T-cell (primary cell): ENCODE results near the gene LYSMD3. TPM values are rescaled to one million over a fixed set of nuclear protein-coding genes. Genes with fewer than 3 reads are reported as not detected.

Source experiments
- ATAC-seq, 4 experiments: fragments of 200-7000 bp in 3 of 4; fragments of 150-1000 bp in 1 of 4; cut with Tn5 transposase; replicated peaks in 1 of 4; 1 replicate in 3 of 4; 2 replicates in 1 of 4; pipeline ENCODE4 v1.10.0; 2021; ENCODE audit warnings: moderate library complexity in 3 of 4, mild to moderate bottlenecking in 2 of 4, moderate number of reproducible peaks in 1 of 4
- CTCF ChIA-PET, 2 donors: fragments of 300-600 bp; sonication (Branson Sonifier 250); formaldehyde crosslinking; loops; one replicate each; lab custom pipeline; 2022; ENCODE audit warnings: antibody characterized with exemption in 2 of 2; lab: Charles Lee
- POLR2A ChIA-PET, 2 donors: fragments of 300-600 bp; sonication (Branson Sonifier 250); formaldehyde crosslinking; loops; one replicate each; lab custom pipeline; 2022; ENCODE audit warnings: antibody characterized with exemption in 2 of 2; lab: Charles Lee
- DNase-seq, 35 experiments: peaks; one replicate each; pipeline versions ENCODE4 v3.0.0 to v3.0.0-alpha.2; 2013 to 2023
- H3K27ac ChIP-seq: one replicate; pipeline ENCODE4 v1.5.1; 2013; ENCODE audit warnings: low read length
- H3K27me3 ChIP-seq, 2 experiments: replicated peaks in 1 of 2; 1 replicate in 1 of 2; 2 replicates in 1 of 2; pipeline versions ENCODE4 v1.6.1 to v1.7.0; 2013; ENCODE audit warnings: low read length in 1 of 2, mixed read lengths in 1 of 2; ENCODE audit not compliant: control insufficient read depth in 2 of 2, insufficient read depth in 2 of 2; ENCODE audit errors: extremely low read depth in 1 of 2
- H3K36me3 ChIP-seq, 2 donors: 1 replicate in 1 of 2; 2 replicates in 1 of 2; pipeline versions ENCODE4 v1.6.1 to v1.7.0; 2013; ENCODE audit warnings: low read length in 1 of 2; ENCODE audit not compliant: control insufficient read depth in 2 of 2, insufficient read depth in 1 of 2; ENCODE audit errors: extremely low read depth in 1 of 2
- H3K4me1 ChIP-seq, 2 experiments: 1 replicate in 1 of 2; 2 replicates in 1 of 2; pipeline versions ENCODE4 v1.6.1 to v1.7.0; 2013; ENCODE audit warnings: low read length in 2 of 2, mixed read lengths in 1 of 2; ENCODE audit not compliant: insufficient read depth in 2 of 2, control insufficient read depth in 1 of 2; ENCODE audit errors: extremely low read depth in 1 of 2
- H3K4me3 ChIP-seq, 2 donors: 1 replicate in 1 of 2; 2 replicates in 1 of 2; pipeline versions ENCODE4 v1.5.1 to v1.7.0; 2013; ENCODE audit warnings: mild to moderate bottlenecking in 2 of 2, low read length in 1 of 2, moderate library complexity in 1 of 2; ENCODE audit not compliant: control insufficient read depth in 1 of 2; ENCODE audit errors: extremely low read depth in 1 of 2
- H3K9me3 ChIP-seq: 2 replicates; pipeline ENCODE4 v1.7.0; 2013
- H3K27ac Mint-ChIP-seq, 2 donors: one replicate each; pipeline ENCODE4 v1.8.0; 2020 to 2021; ENCODE audit warnings: mild to moderate bottlenecking in 2 of 2, mixed read lengths in 2 of 2
- H3K27me3 Mint-ChIP-seq, 2 donors: one replicate each; pipeline ENCODE4 v1.8.0; 2021 to 2022; ENCODE audit warnings: mixed read lengths in 2 of 2
- H3K36me3 Mint-ChIP-seq: one replicate; pipeline ENCODE4 v1.8.0; 2021; ENCODE audit warnings: mixed read lengths
- H3K4me1 Mint-ChIP-seq, 3 donors: one replicate each; pipeline ENCODE4 v1.8.0; 2020 to 2022; ENCODE audit warnings: mixed read lengths in 3 of 3, mild to moderate bottlenecking in 1 of 3
- H3K4me3 Mint-ChIP-seq, 3 donors: one replicate each; pipeline ENCODE4 v1.8.0; 2020 to 2022; ENCODE audit warnings: mild to moderate bottlenecking in 3 of 3, mixed read lengths in 3 of 3, moderate library complexity in 3 of 3
- H3K9me3 Mint-ChIP-seq, 3 donors: one replicate each; pipeline ENCODE4 v1.8.0; 2020 to 2022; ENCODE audit warnings: mixed read lengths in 3 of 3
- WGBS: methylation state at CpG from one replicate; pipeline ENCODE4 v1.1.5; 2013; ENCODE audit warnings: missing lambda C conversion rate; ENCODE audit not compliant: insufficient coverage; 5-methylcytosine and 5-hydroxymethylcytosine counted together
- total RNA-seq, 35 experiments: library from RNA in 6 of 35; stranded (reverse) in 6 of 35; fragments of 120-200 nt in 1 of 35; gene quantifications; one replicate each; pipeline versions ENCODE4 v1.2.1 to v1.2.4 and lab custom pipeline; 2013 to 2026

Gene LYSMD3
- total RNA-seq, 5 donors from 2014 or later (not counting 1 experiment from before 2014, with no cell fraction given): 18.4 to 28.9 (median 21.5) TPM

DNA sequence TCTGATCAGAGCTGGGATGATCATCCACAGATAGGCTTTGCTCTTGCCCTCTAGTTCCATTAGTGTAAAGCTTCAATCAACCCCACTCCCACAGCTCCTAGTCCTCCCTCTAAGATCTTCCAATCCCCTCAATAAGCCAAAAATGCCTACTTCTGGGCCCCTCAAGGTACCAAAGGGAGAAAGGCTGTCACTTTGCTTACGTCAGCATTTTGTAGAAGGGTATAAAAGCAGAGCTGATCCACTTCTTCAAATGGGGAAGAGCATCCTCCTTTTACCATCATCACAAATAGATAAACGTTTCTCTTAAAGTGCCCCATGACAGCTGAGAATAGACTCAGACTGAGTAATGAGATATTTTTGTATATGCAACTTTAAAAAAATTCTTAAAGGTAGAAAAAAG is 16.1 kb upstream of the LYSMD3 start:
- CTCF ChIA-PET: no interaction called here

DNA sequence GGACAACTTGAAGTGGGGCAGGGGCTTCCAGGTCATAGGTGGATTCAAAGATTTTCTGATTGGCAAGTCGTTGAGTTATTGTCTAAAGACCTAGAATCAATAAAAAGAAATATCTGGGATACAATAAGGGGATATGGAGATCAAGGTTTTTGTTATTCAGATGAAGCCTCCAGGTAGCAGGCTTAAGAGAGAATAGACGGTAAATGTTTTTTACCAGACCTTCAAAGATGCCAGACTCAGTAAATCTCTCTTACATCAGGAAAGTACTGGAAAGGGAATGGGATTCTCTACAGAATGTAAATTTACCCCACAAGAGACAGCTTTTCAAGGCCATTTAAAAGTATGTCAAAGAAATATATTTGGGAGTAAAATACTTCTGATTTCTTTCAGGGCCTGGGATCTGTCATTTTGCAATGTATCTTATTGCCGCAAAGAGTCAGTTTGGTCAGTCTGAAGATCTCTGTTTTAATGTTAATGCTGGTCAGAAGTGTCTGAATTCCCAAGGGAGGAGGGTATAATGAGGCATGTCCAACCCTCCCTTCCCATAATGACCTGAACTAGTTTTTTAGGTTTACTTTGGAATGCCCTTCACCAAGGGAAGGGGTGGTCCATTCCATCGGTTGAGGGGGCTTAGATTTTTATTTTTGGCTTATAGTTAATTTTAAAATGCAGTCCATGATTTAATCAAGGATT is 13.6 kb upstream of the LYSMD3 start:
- POLR2A ChIA-PET: no interaction called here
- ATAC-seq (no peak), DNase-seq (no peak)
- H3K9me3 Mint-ChIP-seq: no peaks in the 10 kb centered on the region
- H3K4me1 Mint-ChIP-seq: no peaks in the 10 kb centered on the region
- no peak overlapping the region for H3K27ac ChIP-seq
- no peaks in the 10 kb centered on the region for H3K36me3 ChIP-seq
- no CpG with 5 or more reads among the region's 4 CpGs for WGBS
- no peaks in the 10 kb centered on the region for H3K36me3 Mint-ChIP-seq
- H3K4me1 ChIP-seq: no peaks in the 10 kb centered on the region
- no peak overlapping the region for H3K27ac Mint-ChIP-seq
- CTCF ChIA-PET: no interaction called here
- no peak overlapping the region for H3K4me3 Mint-ChIP-seq
- no peak overlapping the region for H3K4me3 ChIP-seq
- no peaks in the 10 kb centered on the region for H3K9me3 ChIP-seq
- H3K27me3 Mint-ChIP-seq: peaks cover 26 to 35% of the 10 kb centered on the region in 2 donors
- H3K27me3 ChIP-seq: no peaks in the 10 kb centered on the region

More for the DNA sequence above, 16.1 kb upstream of the LYSMD3 start:
- Mint-ChIP-seq H3K36me3 (no peaks in the 10 kb centered on the region), H3K9me3 (no peaks in the 10 kb centered on the region), H3K4me1 (no peaks in the 10 kb centered on the region), H3K27me3 (peaks cover 26% of the 10 kb centered on the region in 2 donors), H3K4me3 (no peak overlapping the region), H3K27ac (no peak overlapping the region)
- Histone ChIP-seq H3K27ac (no peak overlapping the region), H3K4me1 (no peaks in the 10 kb centered on the region), H3K4me3 (no peak overlapping the region), H3K36me3 (no peaks in the 10 kb centered on the region), H3K27me3 (peaks cover 0 to 6% of the 10 kb centered on the region in 2 experiments), H3K9me3 (no peaks in the 10 kb centered on the region)
- no CpG with 5 or more reads among the region's 2 CpGs for WGBS
- DNase-seq (no peak), ATAC-seq (no peak)
- POLR2A ChIA-PET: no interaction called here

DNA sequence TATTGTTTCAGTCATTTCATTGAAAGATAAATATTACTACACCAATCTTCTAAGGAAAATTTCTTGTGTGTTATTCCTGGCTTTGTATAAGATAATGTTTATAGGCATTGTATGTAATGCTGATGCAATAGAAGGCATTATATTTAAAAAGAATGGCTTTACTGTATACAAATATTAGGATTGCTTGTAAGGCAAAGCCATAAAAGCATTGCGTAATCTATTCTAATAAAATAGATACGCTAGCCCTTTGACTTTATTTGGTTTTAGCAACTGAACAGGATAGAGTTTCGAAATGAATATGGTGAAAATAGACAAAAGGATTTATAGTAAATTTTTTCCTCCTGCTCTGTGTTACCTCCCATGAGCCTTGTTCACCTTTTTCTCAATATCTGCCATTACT is 5.5 kb upstream of the LYSMD3 start:
- peaks cover 0 to 3% of the 10 kb centered on the region in 2 experiments for H3K4me1 ChIP-seq
- no peaks in the 10 kb centered on the region for H3K9me3 Mint-ChIP-seq
- H3K4me3 Mint-ChIP-seq: no peak overlapping the region
- peaks cover 34 to 37% of the 10 kb centered on the region in 2 donors for H3K27me3 Mint-ChIP-seq
- WGBS: no CpG with 5 or more reads among the region's 3 CpGs
- H3K36me3 Mint-ChIP-seq: no peaks in the 10 kb centered on the region
- DNase-seq (no peak), ATAC-seq (no peak)
- peaks cover 0 to 3% (median 0%) of the 10 kb centered on the region in 3 donors for H3K4me1 Mint-ChIP-seq
- H3K27ac ChIP-seq: no peak overlapping the region
- CTCF ChIA-PET: no interaction called here
- H3K4me3 ChIP-seq: no peak overlapping the region
- no peaks in the 10 kb centered on the region for H3K36me3 ChIP-seq
- peaks cover 0 to 19% of the 10 kb centered on the region in 2 experiments for H3K27me3 ChIP-seq
- no peaks in the 10 kb centered on the region for H3K9me3 ChIP-seq
- POLR2A ChIA-PET: no interaction called here
- no peak overlapping the region for H3K27ac Mint-ChIP-seq

DNA sequence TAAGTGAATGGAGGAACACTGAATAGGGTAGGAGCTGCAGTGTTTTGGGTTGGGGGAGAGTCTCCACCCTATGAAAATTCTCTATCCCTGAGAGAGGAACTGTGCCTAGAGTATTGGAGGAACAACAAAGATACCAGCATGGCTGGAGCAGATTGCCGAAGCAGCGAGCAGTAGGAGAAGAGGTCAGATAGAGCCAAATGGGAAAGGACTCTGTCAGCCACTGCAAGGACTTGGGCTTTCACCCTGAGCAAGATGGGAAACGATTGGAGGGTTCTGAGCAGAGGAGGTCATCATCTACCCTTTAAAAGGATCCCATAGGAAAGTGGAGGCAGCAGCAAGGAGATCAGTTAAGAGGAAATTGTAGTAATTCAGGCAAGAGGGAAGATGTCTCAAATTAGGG is 4.4 kb upstream of the LYSMD3 start:
- peaks cover under 1 to 3% of the 10 kb centered on the region in 2 experiments for H3K4me1 ChIP-seq
- peaks cover 0 to 19% of the 10 kb centered on the region in 2 experiments for H3K27me3 ChIP-seq
- Mint-ChIP-seq H3K36me3 (no peaks in the 10 kb centered on the region), H3K9me3 (no peaks in the 10 kb centered on the region), H3K4me1 (peaks cover 1 to 6% (median 2%) of the 10 kb centered on the region in 3 donors), H3K27me3 (peaks cover 32 to 36% of the 10 kb centered on the region in 2 donors), H3K4me3 (no peak overlapping the region), H3K27ac (no peak overlapping the region)
- ChIA-PET POLR2A (no interaction called here), CTCF (no interaction called here)
- no peaks in the 10 kb centered on the region for H3K36me3 ChIP-seq
- ATAC-seq: no peak
- H3K4me3 ChIP-seq: no peak overlapping the region
- no peaks in the 10 kb centered on the region for H3K9me3 ChIP-seq
- WGBS: 100% methylated on average over 2 of the region's 3 CpGs
- DNase-seq: no peak
- no peak overlapping the region for H3K27ac ChIP-seq

DNA sequence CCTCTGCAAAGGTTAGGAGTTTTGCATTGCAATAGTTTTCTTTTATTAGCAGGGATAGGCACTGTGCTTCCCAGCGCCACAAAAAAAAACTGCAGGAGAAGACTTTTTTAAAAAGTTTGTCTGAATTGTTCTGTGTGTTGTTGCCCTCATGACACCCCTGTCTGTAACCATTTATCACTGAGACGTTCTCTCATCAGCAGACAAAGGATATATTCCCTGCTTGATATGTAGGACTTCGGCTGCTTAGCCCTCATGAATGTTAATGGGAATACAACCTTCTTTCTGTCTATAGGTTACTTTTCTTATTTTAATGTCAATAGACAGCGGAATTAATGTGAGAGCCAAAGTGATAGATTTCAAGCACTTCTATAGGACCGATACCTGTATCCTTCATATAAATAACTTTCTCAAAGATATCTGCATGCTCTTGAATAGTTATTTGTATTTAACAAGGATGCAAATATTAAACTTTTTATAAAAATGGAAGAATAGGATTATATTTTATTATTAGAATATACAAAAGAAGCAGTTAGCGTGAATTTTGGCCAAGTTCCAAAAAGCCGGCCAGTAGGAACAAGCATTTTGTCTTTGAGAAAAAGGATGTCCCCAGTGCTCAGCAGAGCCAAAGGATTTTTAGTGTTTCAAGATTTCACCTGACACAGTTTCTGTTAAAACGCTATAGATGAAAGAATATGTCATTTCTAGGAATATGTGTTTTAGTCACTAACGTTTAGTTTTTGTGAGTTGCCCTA is 1.5 kb upstream of the LYSMD3 start:
- Histone ChIP-seq H3K27me3 (peaks cover 0 to 8% of the 10 kb centered on the region in 2 experiments), H3K9me3 (no peaks in the 10 kb centered on the region), H3K27ac (peak overlapping the region; percentile 97), H3K36me3 (peaks cover 0 to 5% of the 10 kb centered on the region in 2 donors), H3K4me1 (peaks cover 6 to 25% of the 10 kb centered on the region in 2 experiments), H3K4me3 (no peak overlapping the region)
- peaks cover 25 to 30% of the 10 kb centered on the region in 2 donors for H3K27me3 Mint-ChIP-seq
- DNase-seq (no peak), ATAC-seq (no peak)
- no peaks in the 10 kb centered on the region for H3K9me3 Mint-ChIP-seq
- peak overlapping the region in 1 of 2 donors; percentile 98 for H3K27ac Mint-ChIP-seq
- ChIA-PET CTCF (interaction anchor here (0.8 to 1.7 kb wide), 6 partner anchors 54 to 1802 kb away, joined by 3 to 12 read pairs (median 4); partner anchors contain the start of gene CETN3 (in 1 of the 2)), POLR2A (interaction anchor here in 1 of 2 donors (1.7 kb wide), 1 partner anchor 121 kb away, joined by 12 read pairs; the partner anchor contains the start of gene CETN3)
- peaks cover 7% of the 10 kb centered on the region for H3K36me3 Mint-ChIP-seq
- peaks cover 29 to 32% (median 29%) of the 10 kb centered on the region in 3 donors for H3K4me1 Mint-ChIP-seq
- peak overlapping the region in 2 of 3 donors; percentile 3 to 95 for H3K4me3 Mint-ChIP-seq
- WGBS: 80% methylated on average over 2 of the region's 9 CpGs
